ENCODE data around the gene KDM4D. TPM values are rescaled to one million over a fixed set of nuclear protein-coding genes. Genes with fewer than 3 reads are reported as not detected.

KDM4D gene
- total RNA-seq, 1 experiment from 2014 or later = 2.4 TPM

DNA sequence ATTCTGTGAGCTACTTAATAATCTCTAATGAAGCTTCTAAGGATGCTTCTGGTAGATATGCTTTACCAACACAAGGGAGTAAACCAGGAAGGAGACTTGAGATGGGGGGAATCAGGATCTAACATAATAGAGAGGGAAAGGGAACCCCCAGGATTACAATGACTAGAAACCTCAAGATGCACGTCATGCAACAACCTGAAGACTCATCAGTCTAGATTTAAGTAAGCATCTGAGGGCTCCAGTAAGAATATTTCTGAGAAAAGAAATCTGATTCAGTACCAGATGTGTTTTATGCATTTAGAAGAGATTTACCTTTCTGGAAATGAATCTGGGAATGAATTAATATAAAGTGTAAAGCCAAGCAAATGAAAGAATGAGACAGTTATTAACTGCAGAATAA lies 15.2 kb downstream of the KDM4D start:
- Mint-ChIP-seq H3K4me3 (no peak overlapping the region), H3K27me3 (ENCODE audit: low read depth) (peaks cover 39% of the 10 kb centered on the region), H3K36me3 (no peaks in the 10 kb centered on the region), H3K27ac (no peak overlapping the region), H3K9me3 (peaks cover 3% of the 10 kb centered on the region; the same call in 1 of the 2 replicates), H3K4me1 (no peaks in the 10 kb centered on the region; the same call in 1 of the 2 replicates)
- TF ChIP-seq, protein P1, sequence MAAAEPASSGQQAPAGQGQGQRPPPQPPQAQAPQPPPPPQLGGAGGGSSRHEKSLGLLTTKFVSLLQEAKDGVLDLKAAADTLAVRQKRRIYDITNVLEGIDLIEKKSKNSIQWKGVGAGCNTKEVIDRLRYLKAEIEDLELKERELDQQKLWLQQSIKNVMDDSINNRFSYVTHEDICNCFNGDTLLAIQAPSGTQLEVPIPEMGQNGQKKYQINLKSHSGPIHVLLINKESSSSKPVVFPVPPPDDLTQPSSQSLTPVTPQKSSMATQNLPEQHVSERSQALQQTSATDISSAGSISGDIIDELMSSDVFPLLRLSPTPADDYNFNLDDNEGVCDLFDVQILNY (CRISPR knock-in tag; IDR thresholded peaks at IDR 0.05) = no peak
- no peak for TF ChIP-seq EMX1 (CRISPR knock-in tag; IDR thresholded peaks at IDR 0.05)
- no peak for TF ChIP-seq ZNF671 (CRISPR knock-in tag; IDR thresholded peaks at IDR 0.05)
- no peak for TF ChIP-seq CREM (CRISPR knock-in tag; IDR thresholded peaks at IDR 0.05)
- no peak for TF ChIP-seq ZNF416 (CRISPR knock-in tag; IDR thresholded peaks at IDR 0.05)
- TF ChIP-seq, protein P2, sequence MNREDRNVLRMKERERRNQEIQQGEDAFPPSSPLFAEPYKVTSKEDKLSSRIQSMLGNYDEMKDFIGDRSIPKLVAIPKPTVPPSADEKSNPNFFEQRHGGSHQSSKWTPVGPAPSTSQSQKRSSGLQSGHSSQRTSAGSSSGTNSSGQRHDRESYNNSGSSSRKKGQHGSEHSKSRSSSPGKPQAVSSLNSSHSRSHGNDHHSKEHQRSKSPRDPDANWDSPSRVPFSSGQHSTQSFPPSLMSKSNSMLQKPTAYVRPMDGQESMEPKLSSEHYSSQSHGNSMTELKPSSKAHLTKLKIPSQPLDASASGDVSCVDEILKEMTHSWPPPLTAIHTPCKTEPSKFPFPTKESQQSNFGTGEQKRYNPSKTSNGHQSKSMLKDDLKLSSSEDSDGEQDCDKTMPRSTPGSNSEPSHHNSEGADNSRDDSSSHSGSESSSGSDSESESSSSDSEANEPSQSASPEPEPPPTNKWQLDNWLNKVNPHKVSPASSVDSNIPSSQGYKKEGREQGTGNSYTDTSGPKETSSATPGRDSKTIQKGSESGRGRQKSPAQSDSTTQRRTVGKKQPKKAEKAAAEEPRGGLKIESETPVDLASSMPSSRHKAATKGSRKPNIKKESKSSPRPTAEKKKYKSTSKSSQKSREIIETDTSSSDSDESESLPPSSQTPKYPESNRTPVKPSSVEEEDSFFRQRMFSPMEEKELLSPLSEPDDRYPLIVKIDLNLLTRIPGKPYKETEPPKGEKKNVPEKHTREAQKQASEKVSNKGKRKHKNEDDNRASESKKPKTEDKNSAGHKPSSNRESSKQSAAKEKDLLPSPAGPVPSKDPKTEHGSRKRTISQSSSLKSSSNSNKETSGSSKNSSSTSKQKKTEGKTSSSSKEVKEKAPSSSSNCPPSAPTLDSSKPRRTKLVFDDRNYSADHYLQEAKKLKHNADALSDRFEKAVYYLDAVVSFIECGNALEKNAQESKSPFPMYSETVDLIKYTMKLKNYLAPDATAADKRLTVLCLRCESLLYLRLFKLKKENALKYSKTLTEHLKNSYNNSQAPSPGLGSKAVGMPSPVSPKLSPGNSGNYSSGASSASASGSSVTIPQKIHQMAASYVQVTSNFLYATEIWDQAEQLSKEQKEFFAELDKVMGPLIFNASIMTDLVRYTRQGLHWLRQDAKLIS (CRISPR knock-in tag; IDR thresholded peaks at IDR 0.05; ENCODE audit: borderline replicate concordance) = no peak
- no peak for TF ChIP-seq SMAD3 (CRISPR knock-in tag; IDR thresholded peaks at IDR 0.05; ENCODE audit: borderline replicate concordance)
- TF ChIP-seq, protein P3, sequence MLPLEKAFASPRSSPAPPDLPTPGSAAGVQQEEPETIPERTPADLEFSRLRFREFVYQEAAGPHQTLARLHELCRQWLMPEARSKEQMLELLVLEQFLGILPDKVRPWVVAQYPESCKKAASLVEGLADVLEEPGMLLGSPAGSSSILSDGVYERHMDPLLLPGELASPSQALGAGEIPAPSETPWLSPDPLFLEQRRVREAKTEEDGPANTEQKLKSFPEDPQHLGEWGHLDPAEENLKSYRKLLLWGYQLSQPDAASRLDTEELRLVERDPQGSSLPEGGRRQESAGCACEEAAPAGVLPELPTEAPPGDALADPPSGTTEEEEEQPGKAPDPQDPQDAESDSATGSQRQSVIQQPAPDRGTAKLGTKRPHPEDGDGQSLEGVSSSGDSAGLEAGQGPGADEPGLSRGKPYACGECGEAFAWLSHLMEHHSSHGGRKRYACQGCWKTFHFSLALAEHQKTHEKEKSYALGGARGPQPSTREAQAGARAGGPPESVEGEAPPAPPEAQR (CRISPR knock-in tag; IDR thresholded peaks at IDR 0.05) = no peak
- TF ChIP-seq NR1H2 (CRISPR knock-in tag; IDR thresholded peaks at IDR 0.05) = no peak
- TF ChIP-seq GRHL2 (CRISPR knock-in tag; IDR thresholded peaks at IDR 0.05; ENCODE audit: insufficient replicate concordance, severe bottlenecking) = no peak
- TF ChIP-seq, protein P4, sequence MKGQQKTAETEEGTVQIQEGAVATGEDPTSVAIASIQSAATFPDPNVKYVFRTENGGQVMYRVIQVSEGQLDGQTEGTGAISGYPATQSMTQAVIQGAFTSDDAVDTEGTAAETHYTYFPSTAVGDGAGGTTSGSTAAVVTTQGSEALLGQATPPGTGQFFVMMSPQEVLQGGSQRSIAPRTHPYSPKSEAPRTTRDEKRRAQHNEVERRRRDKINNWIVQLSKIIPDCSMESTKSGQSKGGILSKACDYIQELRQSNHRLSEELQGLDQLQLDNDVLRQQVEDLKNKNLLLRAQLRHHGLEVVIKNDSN (CRISPR knock-in tag; IDR thresholded peaks at IDR 0.05) = no peak
- TF ChIP-seq OVOL2 (CRISPR knock-in tag; IDR thresholded peaks at IDR 0.05; ENCODE audit: borderline replicate concordance) = no peak
- no peak for TF ChIP-seq MYBL2 (CRISPR knock-in tag; IDR thresholded peaks at IDR 0.05)
- DNase-seq (ENCODE audit: low spot score) = no peak
- ATAC-seq = no peak
- ChIA-PET CTCF (no interaction called here), POLR2A (no interaction called here)

DNA sequence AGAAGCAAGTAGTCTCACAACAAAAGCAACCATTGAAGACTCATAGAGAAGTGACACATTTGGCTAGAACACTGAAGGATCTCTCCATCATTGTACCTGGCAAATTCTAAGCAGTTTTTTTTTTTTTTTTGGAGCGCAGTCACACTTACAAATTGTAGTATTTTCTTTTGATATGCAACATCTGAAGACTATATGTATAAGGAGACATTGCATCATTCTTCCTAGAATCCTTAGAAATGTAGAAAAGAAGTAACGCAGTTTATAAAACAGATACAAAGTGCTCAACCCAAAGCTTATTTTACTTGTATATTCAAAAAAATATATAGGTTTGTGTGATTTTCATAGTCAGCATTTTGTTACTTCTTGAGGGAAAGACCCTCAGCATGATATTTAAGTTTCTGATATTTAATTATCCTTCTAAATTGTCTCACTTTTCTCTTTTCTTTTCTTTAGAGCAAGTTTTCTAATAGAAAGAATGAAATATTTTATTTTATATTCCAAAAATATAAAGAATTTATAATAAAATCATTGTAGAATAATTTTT lies 20.0 kb downstream of the KDM4D start:
- ATAC-seq (no peak), DNase-seq (ENCODE audit: low spot score) (no peak)
- no peaks in the 10 kb centered on the region for H3K36me3 Mint-ChIP-seq
- no peak overlapping the region for H3K27ac Mint-ChIP-seq
- ChIA-PET CTCF (interaction anchor here (1.2 kb wide), 1 partner anchor 159 kb away, joined by 3 read pairs; no protein-coding TSS in a partner anchor), POLR2A (no interaction called here)
- no peak overlapping the region for H3K4me3 Mint-ChIP-seq
- H3K9me3 Mint-ChIP-seq = no peaks in the 10 kb centered on the region
- peaks cover 20% of the 10 kb centered on the region for H3K27me3 Mint-ChIP-seq (ENCODE audit: low read depth)
- H3K4me1 Mint-ChIP-seq = no peaks in the 10 kb centered on the region; the same call in 1 of the 2 replicates
- TF ChIP-seq CREM (CRISPR knock-in tag; IDR thresholded peaks at IDR 0.05) = no peak
- TF ChIP-seq RELA (CRISPR knock-in tag; IDR thresholded peaks at IDR 0.05; ENCODE audit: borderline replicate concordance) = no peak
- TF ChIP-seq, protein P5, sequence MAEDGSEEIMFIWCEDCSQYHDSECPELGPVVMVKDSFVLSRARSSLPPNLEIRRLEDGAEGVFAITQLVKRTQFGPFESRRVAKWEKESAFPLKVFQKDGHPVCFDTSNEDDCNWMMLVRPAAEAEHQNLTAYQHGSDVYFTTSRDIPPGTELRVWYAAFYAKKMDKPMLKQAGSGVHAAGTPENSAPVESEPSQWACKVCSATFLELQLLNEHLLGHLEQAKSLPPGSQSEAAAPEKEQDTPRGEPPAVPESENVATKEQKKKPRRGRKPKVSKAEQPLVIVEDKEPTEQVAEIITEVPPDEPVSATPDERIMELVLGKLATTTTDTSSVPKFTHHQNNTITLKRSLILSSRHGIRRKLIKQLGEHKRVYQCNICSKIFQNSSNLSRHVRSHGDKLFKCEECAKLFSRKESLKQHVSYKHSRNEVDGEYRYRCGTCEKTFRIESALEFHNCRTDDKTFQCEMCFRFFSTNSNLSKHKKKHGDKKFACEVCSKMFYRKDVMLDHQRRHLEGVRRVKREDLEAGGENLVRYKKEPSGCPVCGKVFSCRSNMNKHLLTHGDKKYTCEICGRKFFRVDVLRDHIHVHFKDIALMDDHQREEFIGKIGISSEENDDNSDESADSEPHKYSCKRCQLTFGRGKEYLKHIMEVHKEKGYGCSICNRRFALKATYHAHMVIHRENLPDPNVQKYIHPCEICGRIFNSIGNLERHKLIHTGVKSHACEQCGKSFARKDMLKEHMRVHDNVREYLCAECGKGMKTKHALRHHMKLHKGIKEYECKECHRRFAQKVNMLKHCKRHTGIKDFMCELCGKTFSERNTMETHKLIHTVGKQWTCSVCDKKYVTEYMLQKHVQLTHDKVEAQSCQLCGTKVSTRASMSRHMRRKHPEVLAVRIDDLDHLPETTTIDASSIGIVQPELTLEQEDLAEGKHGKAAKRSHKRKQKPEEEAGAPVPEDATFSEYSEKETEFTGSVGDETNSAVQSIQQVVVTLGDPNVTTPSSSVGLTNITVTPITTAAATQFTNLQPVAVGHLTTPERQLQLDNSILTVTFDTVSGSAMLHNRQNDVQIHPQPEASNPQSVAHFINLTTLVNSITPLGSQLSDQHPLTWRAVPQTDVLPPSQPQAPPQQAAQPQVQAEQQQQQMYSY (CRISPR knock-in tag; IDR thresholded peaks at IDR 0.05) = no peak
- no peak for TF ChIP-seq TCF7 (CRISPR knock-in tag; IDR thresholded peaks at IDR 0.05; ENCODE audit: low read depth)
- no peak for TF ChIP-seq ZNF396 (CRISPR knock-in tag; IDR thresholded peaks at IDR 0.05; ENCODE audit: borderline replicate concordance)
- TF ChIP-seq, protein P2 (CRISPR knock-in tag; IDR thresholded peaks at IDR 0.05; ENCODE audit: borderline replicate concordance) = no peak
